Natural killer cell (primary cell): ENCODE data around the gene GRID1. TPM values are rescaled to one million over a fixed set of nuclear protein-coding genes. Genes with fewer than 3 reads are reported as not detected.

Experiments
- ATAC-seq, 3 donors: fragments of 150-1000 bp in 2 of 3; fragments of 200-7000 bp in 1 of 3; cut with Tn5 transposase; 1 replicate in 1 of 3; 2 replicates in 2 of 3; pipeline ENCODE4 v1.10.0; 2021; ENCODE audit warnings: mild to moderate bottlenecking in 2 of 3, moderate library complexity in 2 of 3
- DNase-seq, 2 donors: peaks; one replicate each; pipeline versions ENCODE4 v3.0.0 to v3.0.0-alpha.2; 2013 to 2021; ENCODE audit warnings: mixed read lengths in 1 of 2
- H3K27ac ChIP-seq: one replicate; pipeline ENCODE4 v1.5.1; 2013; ENCODE audit warnings: mild to moderate bottlenecking, low read length
- H3K27me3 ChIP-seq: one replicate; pipeline ENCODE4 v1.6.1; 2013; ENCODE audit warnings: low read length; ENCODE audit not compliant: control insufficient read depth, insufficient read depth
- H3K36me3 ChIP-seq: one replicate; pipeline ENCODE4 v1.6.1; 2013; ENCODE audit warnings: low read length; ENCODE audit not compliant: control insufficient read depth, insufficient read depth
- H3K4me1 ChIP-seq: one replicate; pipeline ENCODE4 v1.6.1; 2013; ENCODE audit warnings: low read length; ENCODE audit not compliant: control insufficient read depth, insufficient read depth
- H3K4me3 ChIP-seq: one replicate; pipeline ENCODE4 v1.5.1; 2013; ENCODE audit warnings: low read length
- H3K9me3 ChIP-seq: one replicate; pipeline ENCODE4 v1.6.1; 2013; ENCODE audit warnings: low read length; ENCODE audit not compliant: control insufficient read depth, insufficient read depth
- H3K27ac Mint-ChIP-seq, 2 donors: one replicate each; pipeline ENCODE4 v1.8.0; 2022; ENCODE audit warnings: mild to moderate bottlenecking in 2 of 2, mixed read lengths in 2 of 2, moderate library complexity in 1 of 2
- H3K27me3 Mint-ChIP-seq, 2 donors: one replicate each; pipeline ENCODE4 v1.8.0; 2022; ENCODE audit warnings: low read depth in 2 of 2, mixed read lengths in 2 of 2
- H3K36me3 Mint-ChIP-seq: one replicate; pipeline ENCODE4 v1.8.0; 2022; ENCODE audit warnings: mixed read lengths
- H3K4me1 Mint-ChIP-seq, 2 donors: one replicate each; pipeline ENCODE4 v1.8.0; 2022; ENCODE audit warnings: mixed read lengths in 2 of 2
- H3K4me3 Mint-ChIP-seq: one replicate; pipeline ENCODE4 v1.8.0; 2022; ENCODE audit warnings: mild to moderate bottlenecking, moderate library complexity, mixed read lengths
- H3K9me3 Mint-ChIP-seq, 2 donors: one replicate each; pipeline ENCODE4 v1.8.0; 2022; ENCODE audit warnings: mixed read lengths in 2 of 2
- CTCF ChIP-seq: fragments of 200-600 bp; IDR thresholded peaks from one replicate; pipeline ENCODE4 v1.8.0; 2022; ENCODE audit warnings: antibody characterized with exemption
- WGBS: methylation state at CpG from one replicate; pipeline ENCODE4 v1.1.7; 2013; ENCODE audit warnings: missing lambda C conversion rate; ENCODE audit not compliant: insufficient coverage; 5-methylcytosine and 5-hydroxymethylcytosine counted together
- intact Hi-C: fragments of 100-400 bp; cut with micrococcal nuclease; formaldehyde crosslinking; loops from one replicate; pipeline ENCODE4 v1.14.2; 2022
- total RNA-seq, 4 donors: library from RNA; stranded (reverse); fragments of 120-200 nt in 1 of 4; gene quantifications; one replicate each; pipeline versions ENCODE4 v1.2.3 to v1.2.4, GENCODE V29; 2013 to 2022

GRID1 gene
- total RNA-seq, 3 donors from 2014 or later (not counting 1 experiment from before 2014, with no cell fraction given), result not detected

GRCh38 chr10:85959239-85959638 lies 407.4 kb downstream of the GRID1 start:
- H3K36me3 ChIP-seq, result no peaks in the 10 kb centered on the region
- 73% methylated on average over 3 of the region's 3 CpGs for WGBS
- H3K9me3 ChIP-seq, result no peaks in the 10 kb centered on the region
- ATAC-seq (no peak), DNase-seq (no peak)
- peaks cover 6 to 10% of the 10 kb centered on the region in 2 donors for H3K9me3 Mint-ChIP-seq
- H3K4me1 Mint-ChIP-seq, result no peaks in the 10 kb centered on the region
- H3K4me3 Mint-ChIP-seq, result no peak overlapping the region
- H3K36me3 Mint-ChIP-seq, result no peaks in the 10 kb centered on the region
- no peak overlapping the region for H3K27ac Mint-ChIP-seq
- peaks cover 0 to 7% of the 10 kb centered on the region in 2 donors for H3K27me3 Mint-ChIP-seq
- intact Hi-C loops, result no loop called here
- no peak overlapping the region for H3K27ac ChIP-seq
- no peaks in the 10 kb centered on the region for H3K27me3 ChIP-seq
- H3K4me3 ChIP-seq, result no peak overlapping the region
- H3K4me1 ChIP-seq, result no peaks in the 10 kb centered on the region
- TF ChIP-seq CTCF, result no peak

DNA sequence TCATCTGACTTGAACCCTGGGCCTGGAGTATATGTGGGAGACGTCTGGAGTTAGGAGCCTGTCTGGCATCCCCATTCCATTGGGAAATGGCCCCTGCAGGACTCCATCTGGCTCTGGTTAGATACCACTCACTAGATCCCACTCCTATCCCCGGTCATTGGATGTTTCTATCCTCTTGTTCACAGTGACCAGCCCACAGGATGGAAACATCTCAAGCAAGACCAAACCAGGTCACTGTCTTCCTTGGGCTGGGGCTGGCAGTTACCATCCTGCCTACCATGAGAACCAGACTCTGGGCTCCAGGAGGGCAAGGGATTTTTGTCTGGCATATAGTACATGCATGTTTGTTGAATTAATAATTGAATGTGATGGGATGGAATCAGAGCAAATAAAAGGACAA lies 415.7 kb downstream of the GRID1 start:
- no peaks in the 10 kb centered on the region for H3K27me3 ChIP-seq
- DNase-seq (no peak), ATAC-seq (no peak)
- Mint-ChIP-seq H3K36me3 (no peaks in the 10 kb centered on the region), H3K4me3 (no peak overlapping the region), H3K27ac (no peak overlapping the region), H3K27me3 (no peaks in the 10 kb centered on the region), H3K9me3 (no peaks in the 10 kb centered on the region), H3K4me1 (no peaks in the 10 kb centered on the region)
- no peaks in the 10 kb centered on the region for H3K9me3 ChIP-seq
- H3K4me3 ChIP-seq, result no peak overlapping the region
- peaks cover 5% of the 10 kb centered on the region for H3K4me1 ChIP-seq
- H3K36me3 ChIP-seq, result no peaks in the 10 kb centered on the region
- H3K27ac ChIP-seq, result no peak overlapping the region
- 75% methylated on average over 2 of the region's 2 CpGs for WGBS
- no peak for TF ChIP-seq CTCF
- intact Hi-C loops, result no loop called here

DNA sequence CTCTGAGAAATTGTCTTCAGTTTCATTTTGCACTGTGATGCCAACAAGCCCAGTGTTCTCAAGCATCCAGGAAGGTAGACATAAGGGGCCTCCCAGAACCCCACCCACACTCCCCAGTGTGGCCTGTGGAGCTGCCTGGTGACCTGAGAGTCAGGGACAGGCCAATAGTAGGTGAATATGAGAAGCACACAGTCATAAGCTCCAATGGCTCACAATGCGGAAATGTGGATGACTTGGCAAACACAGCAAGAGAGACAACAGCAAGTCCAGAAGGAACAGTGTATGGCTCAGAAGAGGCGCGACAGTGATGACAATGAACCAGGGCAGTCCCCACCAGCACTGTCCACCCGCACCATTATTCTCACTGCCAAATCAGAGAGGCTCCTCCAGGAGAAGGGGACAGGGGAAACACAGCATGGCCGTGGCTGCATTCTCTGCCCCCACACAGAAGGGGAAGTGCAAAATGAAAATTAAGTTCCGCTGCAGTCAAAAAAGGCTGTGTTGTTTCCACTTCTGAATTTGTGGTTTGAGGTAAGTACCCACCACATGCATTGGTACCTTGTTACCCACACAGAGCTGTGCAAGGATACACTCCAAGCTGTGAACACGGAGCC lies 419.8 kb downstream of the GRID1 start:
- Histone ChIP-seq H3K9me3 (no peaks in the 10 kb centered on the region), H3K36me3 (no peaks in the 10 kb centered on the region), H3K4me3 (no peak overlapping the region), H3K27me3 (peaks cover under 1% of the 10 kb centered on the region), H3K4me1 (peaks cover 5% of the 10 kb centered on the region), H3K27ac (no peak overlapping the region)
- 47% methylated on average over 7 of the region's 7 CpGs for WGBS
- Mint-ChIP-seq H3K9me3 (peaks cover 0 to 2% of the 10 kb centered on the region in 2 donors), H3K27ac (no peak overlapping the region), H3K4me1 (no peaks in the 10 kb centered on the region), H3K4me3 (no peak overlapping the region), H3K36me3 (no peaks in the 10 kb centered on the region), H3K27me3 (peaks cover 0 to 5% of the 10 kb centered on the region in 2 donors)
- no peak for DNase-seq
- no peak for TF ChIP-seq CTCF
- no peak for ATAC-seq
- intact Hi-C loops, result no loop called here

DNA sequence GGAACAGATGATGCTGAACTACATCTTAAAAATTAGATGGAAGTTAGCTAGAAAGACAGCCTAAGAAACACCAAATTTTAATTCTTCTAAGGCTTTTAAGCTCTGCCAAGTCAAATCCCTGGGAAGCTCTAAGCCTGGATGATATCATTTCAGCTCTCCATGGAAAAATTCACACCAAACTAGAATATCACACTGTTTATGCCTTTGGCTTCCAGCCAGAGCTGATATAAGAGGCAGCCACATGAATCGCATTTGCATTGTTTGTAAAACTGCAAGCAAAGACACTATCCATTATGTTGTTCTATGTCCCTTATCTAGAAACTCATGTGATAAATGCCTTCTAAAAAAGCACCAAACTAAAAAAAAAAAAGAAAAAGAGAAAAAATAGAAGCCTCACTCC lies 430.4 kb downstream of the GRID1 start:
- H3K36me3 Mint-ChIP-seq, result no peaks in the 10 kb centered on the region
- H3K4me1 Mint-ChIP-seq, result no peaks in the 10 kb centered on the region
- no peak for TF ChIP-seq CTCF
- WGBS, result 100% methylated on average over 1 of the region's 1 CpG
- DNase-seq (no peak), ATAC-seq (no peak)
- H3K36me3 ChIP-seq, result no peaks in the 10 kb centered on the region
- no peak overlapping the region for H3K27ac ChIP-seq
- intact Hi-C loops, result no loop called here
- no peaks in the 10 kb centered on the region for H3K4me1 ChIP-seq
- no peak overlapping the region for H3K4me3 ChIP-seq
- no peak overlapping the region for H3K27ac Mint-ChIP-seq
- peaks cover 0 to 2% of the 10 kb centered on the region in 2 donors for H3K9me3 Mint-ChIP-seq
- H3K4me3 Mint-ChIP-seq, result no peak overlapping the region
- H3K9me3 ChIP-seq, result no peaks in the 10 kb centered on the region
- no peaks in the 10 kb centered on the region for H3K27me3 ChIP-seq
- H3K27me3 Mint-ChIP-seq, result no peaks in the 10 kb centered on the region
